ENCODE results near the gene TPI1. TPM values are rescaled to one million over a fixed set of nuclear protein-coding genes. Genes with fewer than 3 reads are reported as not detected.
"Not testable (repeated sequence)": the region's sequence is repeated elsewhere in the genome, so short reads cannot be mapped to it uniquely, and the experiment has no call there.

The TPI1 gene
- total and polyA plus RNA-seq, 5 experiments from 2014 or later = 159 to 497 (median 372) TPM

DNA sequence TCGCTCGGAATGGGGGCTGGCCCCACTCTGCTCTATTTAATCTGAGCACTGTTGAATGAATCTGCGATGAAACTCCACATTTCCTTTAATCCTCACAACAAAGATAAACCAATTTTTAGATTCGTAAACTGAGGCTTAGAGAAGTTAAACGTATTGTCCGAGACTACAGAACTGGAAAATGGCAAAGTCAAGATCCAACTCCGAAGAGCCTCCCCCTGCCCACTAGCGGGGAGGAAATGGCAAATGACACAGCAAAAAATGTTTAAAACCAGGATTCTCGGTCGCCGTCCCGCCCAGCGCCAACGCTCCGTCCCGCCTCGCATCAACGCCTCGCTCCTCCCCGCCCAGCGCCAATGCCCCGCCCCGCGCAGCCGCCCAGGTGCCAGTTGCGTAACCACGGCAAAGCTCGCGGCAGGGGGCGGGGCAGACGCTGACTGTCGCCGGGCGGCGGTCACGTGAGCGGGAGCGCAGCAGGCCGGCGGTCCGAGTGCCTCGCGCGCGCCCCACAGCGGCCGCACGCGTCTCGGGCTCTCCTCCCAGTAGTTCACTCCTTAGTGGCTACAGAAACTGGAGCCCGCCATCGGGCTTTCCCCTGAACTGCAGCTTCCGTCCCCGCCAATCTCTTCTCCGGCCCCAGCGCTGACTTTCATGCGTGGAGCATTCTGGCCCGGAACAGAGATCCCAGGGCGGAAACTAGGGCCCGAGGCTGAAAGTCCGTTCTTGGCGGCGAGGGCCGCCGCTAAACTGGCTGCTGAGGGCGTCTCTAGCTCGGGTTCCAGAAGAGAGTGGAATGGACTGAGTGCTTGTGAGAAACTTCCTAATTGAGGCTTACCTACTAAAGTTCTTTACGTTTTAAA lies 23.7 kb downstream of the TPI1 start:
- Mint-ChIP-seq H3K9me3 (no peaks in the 10 kb centered on the region), H3K4me1 (peaks cover 0 to 17% (median 15%) of the 10 kb centered on the region in 4 donors), H3K27ac (peak overlapping the region; percentile 88 to 96 (median 94)), H3K4me3 (peak overlapping the region; percentile 77 to 90 (median 84)), H3K27me3 (no peaks in the 10 kb centered on the region), H3K36me3 (no peaks in the 10 kb centered on the region)
- POLR2A ChIA-PET = interaction anchor here (0.5 to 2.8 kb wide), 24 partner anchors 11 to 740 kb away, joined by 3 to 88 read pairs (median 5); partner anchors contain the start of genes ATN1, C12orf57, C1RL and CDCA3
- DNase-seq = peak; percentile 92 to 100 (median 97)
- ATAC-seq = peak; percentile 94 to 95

DNA sequence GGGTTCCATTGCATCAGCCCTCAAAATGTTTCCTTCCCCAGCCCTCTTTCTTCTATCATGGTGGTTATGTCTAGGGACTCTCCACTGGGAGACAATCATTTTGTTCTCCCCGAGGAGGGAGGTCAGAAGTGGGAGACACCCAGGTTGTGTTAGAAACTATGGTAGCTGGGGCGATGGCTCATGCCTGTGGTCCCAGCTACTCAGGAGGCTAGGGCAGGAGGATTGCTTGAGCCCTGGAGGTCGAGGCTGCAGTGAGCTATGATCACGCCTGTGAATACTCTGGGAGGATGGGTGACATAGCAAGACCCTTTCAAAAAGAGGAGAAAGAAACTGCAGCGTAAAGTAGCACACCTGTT lies 24.3 kb downstream of the TPI1 start:
- H3K4me3 Mint-ChIP-seq = peak overlapping the region; percentile 77 to 90 (median 84)
- H3K4me1 Mint-ChIP-seq = peaks cover 0 to 17% (median 15%) of the 10 kb centered on the region in 4 donors
- POLR2A ChIA-PET = interaction anchor here (0.6 to 2.8 kb wide), 21 partner anchors 11 to 217 kb away, joined by 3 to 88 read pairs (median 5); partner anchors contain the start of genes ATN1, C12orf57, C1RL and CDCA3
- H3K27ac Mint-ChIP-seq = peak overlapping the region; percentile 88 to 96 (median 94)
- H3K9me3 Mint-ChIP-seq = no peaks in the 10 kb centered on the region
- no peaks in the 10 kb centered on the region for H3K27me3 Mint-ChIP-seq
- ATAC-seq = no peak
- DNase-seq = no peak
- H3K36me3 Mint-ChIP-seq = no peaks in the 10 kb centered on the region

DNA sequence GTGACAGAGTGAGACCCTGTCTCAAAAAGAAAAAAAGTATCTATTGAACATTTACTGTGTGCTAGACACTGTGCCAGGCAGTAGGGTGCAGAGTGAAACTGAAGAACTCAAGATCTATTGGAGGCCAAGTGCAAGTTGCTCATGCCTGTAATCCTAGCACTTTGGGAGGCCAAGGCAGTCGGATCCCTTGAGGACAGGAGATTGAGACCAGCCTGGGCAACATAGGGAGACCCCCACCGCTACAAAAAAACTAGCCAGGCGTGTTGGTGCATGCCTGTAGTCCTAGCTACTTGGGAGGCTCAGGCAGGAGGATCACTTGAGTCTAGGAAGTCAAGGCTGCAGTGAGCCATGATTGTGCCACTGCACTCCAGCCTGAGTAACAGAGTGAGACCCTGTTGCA lies 25.4 kb downstream of the TPI1 start:
- not testable (repeated sequence) for H3K27me3 Mint-ChIP-seq
- peaks cover 0 to 17% (median 15%) of the 10 kb centered on the region in 4 donors for H3K4me1 Mint-ChIP-seq
- H3K27ac Mint-ChIP-seq = peak overlapping the region in 2 of 10 donors; percentile 44 to 56

DNA sequence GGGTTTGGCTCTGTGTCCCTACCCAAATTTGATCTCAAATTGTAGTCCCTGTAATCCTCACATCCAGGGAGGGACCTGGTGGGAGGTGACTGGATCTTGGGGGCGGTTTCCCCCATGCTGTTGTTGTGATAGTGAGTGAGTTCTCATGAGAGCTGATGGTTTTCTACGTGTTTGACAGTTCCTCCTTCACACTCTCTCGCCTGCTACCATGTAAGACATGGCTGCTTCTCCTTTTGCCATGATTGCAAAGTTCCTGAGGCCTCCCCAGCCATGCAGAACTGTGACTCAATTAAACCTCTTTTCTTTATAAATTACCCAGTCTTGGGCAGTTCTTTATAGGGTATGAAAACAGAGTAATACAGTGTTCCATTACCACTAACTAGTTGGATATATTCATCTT lies 27.0 kb downstream of the TPI1 start:
- Mint-ChIP-seq H3K4me3 (no peak overlapping the region), H3K27me3 (no peaks in the 10 kb centered on the region), H3K36me3 (no peaks in the 10 kb centered on the region), H3K9me3 (no peaks in the 10 kb centered on the region), H3K4me1 (peaks cover 0 to 18% (median 15%) of the 10 kb centered on the region in 4 donors), H3K27ac (no peak overlapping the region)
- no peak for DNase-seq
- ATAC-seq = no peak
- POLR2A ChIA-PET = interaction anchor here (0.7 kb wide), 1 partner anchor 23 kb away, joined by 5 read pairs; no protein-coding TSS in a partner anchor

More for the DNA sequence above, 25.4 kb downstream of the TPI1 start:
- not testable (repeated sequence) for ATAC-seq, H3K9me3 Mint-ChIP-seq, H3K36me3 Mint-ChIP-seq, DNase-seq
- POLR2A ChIA-PET = interaction anchor here (0.7 to 2.8 kb wide), 8 partner anchors 10 to 235 kb away, joined by 3 to 88 read pairs (median 4); partner anchors contain the start of genes ENO2, SPSB2 and TPI1
- peak overlapping the region in 4 of 10 donors; percentile 22 to 84 (median 42) for H3K4me3 Mint-ChIP-seq

DNA sequence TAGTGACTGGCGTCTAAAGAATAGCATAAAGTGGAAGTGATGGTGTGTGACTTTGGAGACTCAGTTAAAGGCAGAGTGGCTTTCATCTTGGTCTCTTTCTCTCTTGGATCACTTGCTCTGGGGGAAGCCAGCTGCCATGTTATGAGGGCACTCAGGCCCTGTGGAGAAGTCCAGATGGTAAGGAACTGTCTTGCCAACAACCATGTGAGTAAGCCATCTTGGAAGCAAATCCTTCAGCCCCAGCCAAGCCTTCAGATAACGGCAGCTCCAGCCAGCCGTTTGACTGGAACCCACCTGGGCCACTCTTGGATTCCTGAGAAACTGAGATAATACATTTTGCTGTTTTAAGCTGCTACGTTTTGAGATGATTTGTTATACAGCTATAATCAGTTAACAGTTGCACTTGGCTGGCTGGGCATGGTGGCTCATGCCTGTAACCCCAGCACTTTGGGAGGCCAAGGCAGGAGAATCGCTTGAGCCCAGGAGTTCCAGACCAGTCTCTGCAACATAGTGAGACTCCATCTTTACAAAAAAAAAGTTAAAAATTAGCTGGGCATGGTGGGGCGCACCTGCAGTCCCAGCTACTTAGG lies 29.6 kb downstream of the TPI1 start:
- DNase-seq = no peak
- POLR2A ChIA-PET = interaction anchor here (1.8 kb wide), 1 partner anchor 11 kb away, joined by 5 read pairs; no protein-coding TSS in a partner anchor
- no peak for ATAC-seq

DNA sequence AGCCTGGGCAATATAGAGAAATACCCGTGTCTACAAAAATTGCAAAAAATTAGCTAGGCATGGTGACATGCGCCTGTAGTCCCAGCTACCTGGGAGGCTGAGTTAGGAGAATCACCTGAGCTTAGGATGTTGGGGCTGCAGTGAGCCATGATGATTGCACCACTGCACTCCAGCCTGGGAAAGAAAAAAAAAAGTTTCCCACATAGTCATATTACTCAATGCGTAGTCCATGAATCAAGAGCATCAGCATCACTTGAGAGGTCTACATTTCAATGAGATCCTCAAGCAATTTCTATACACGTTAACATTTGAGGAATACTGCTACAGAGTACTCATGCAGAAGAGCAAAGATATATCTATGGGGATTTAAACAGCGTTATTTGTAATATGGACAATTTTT lies 32.1 kb downstream of the TPI1 start:
- POLR2A ChIA-PET = no interaction called here
- no peaks in the 10 kb centered on the region for H3K9me3 Mint-ChIP-seq

More for the DNA sequence above, 29.6 kb downstream of the TPI1 start:
- Mint-ChIP-seq H3K27ac (peak overlapping the region in 1 of 10 donors; percentile 29), H3K9me3 (no peaks in the 10 kb centered on the region), H3K27me3 (no peaks in the 10 kb centered on the region), H3K4me1 (peaks cover 0 to 11% (median 4%) of the 10 kb centered on the region in 4 donors), H3K36me3 (no peaks in the 10 kb centered on the region), H3K4me3 (no peak overlapping the region)

DNA sequence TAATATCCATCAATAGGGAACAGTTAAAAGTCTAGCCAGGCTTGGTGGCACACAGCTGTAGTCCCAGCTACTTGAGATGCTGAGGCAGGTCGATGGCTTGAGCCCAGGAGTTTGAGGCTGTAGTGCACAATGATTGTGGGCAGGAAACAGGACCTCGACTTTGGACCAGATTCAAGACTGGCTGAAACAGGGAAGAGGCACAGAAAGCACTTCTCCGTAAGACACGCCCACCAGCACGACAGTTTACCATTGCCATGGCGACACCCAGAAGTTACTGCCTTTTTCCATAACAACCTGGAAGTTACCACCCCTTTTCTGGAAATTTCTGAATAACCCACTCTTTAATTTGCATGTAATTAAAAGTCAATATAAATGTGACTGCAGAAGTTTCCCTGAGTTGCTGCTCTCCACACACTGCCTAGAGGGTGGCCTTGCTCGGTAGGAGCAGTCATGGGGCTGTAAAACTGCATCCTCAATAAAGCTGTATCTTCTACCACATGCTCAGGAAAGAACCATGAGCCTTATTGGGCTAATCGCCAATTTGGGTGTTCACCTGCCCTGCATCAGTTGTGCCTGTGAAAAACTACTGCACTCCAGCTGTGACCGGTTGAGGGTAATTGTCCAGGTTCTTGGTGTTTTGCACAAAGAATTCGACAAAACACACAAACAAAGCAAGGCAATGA lies 32.6 kb downstream of the TPI1 start:
- no peak for ATAC-seq
- DNase-seq = no peak
- no peaks in the 10 kb centered on the region for H3K27me3 Mint-ChIP-seq
- peak overlapping the region in 1 of 10 donors; percentile 3 for H3K27ac Mint-ChIP-seq
- POLR2A ChIA-PET = no interaction called here
- no peak overlapping the region for H3K4me3 Mint-ChIP-seq
- H3K9me3 Mint-ChIP-seq = no peaks in the 10 kb centered on the region
- peaks cover 0 to 9% (median 5%) of the 10 kb centered on the region in 4 donors for H3K4me1 Mint-ChIP-seq
- no peaks in the 10 kb centered on the region for H3K36me3 Mint-ChIP-seq

More for the DNA sequence above, 32.1 kb downstream of the TPI1 start:
- ATAC-seq (no peak), DNase-seq (no peak)
- H3K27ac Mint-ChIP-seq = no peak overlapping the region
- H3K4me3 Mint-ChIP-seq = no peak overlapping the region
- no peaks in the 10 kb centered on the region for H3K27me3 Mint-ChIP-seq
- no peaks in the 10 kb centered on the region for H3K36me3 Mint-ChIP-seq
- peaks cover 0 to 9% (median 5%) of the 10 kb centered on the region in 4 donors for H3K4me1 Mint-ChIP-seq

DNA sequence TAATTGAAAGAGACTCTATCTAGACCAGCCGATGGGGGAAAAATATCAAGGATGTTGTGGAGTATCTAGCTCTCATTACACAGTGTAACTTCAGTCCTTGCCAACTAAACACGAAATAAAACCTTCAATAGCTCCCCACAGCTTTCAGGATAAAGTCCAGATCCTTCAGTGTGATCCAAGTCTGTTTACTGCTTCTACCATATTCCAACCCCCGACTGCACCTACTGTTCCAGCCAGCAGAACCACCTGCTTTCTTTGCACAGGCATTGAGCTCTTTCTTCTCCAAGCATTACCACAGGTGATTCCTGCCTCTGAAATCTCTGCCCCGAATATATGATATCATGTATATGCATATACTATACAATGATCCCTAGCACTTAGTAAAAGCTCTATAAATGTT lies 35.1 kb downstream of the TPI1 start:
- Mint-ChIP-seq H3K27ac (peak overlapping the region in 1 of 10 donors; percentile 5), H3K4me1 (peaks cover 0 to 9% (median 5%) of the 10 kb centered on the region in 4 donors), H3K9me3 (no peaks in the 10 kb centered on the region), H3K27me3 (no peaks in the 10 kb centered on the region), H3K36me3 (no peaks in the 10 kb centered on the region), H3K4me3 (no peak overlapping the region)
- no peak for DNase-seq
- POLR2A ChIA-PET = interaction anchor here (0.6 to 4.7 kb wide), 6 partner anchors 10 to 85 kb away, joined by 3 to 43 read pairs (median 4); partner anchors contain the start of genes ENO2 and SPSB2
- ATAC-seq = no peak

DNA sequence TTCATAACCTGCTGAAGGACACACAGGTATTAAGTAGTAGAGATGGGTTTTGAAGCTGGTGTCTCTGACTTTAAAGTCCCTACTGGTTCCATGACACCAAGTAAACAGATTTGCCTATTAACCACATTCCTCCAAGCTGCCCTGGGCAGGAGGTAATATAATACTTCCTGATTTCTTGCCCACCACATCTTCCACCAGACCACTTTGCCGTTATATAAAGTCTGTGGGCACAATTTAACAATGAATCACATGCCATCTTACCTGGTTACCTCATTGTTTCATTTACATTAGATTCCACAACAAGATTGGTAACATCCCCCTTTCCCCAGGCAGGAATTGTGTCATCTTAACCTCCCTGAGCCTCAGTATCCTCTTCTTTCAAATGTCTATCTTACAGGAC lies 36.4 kb downstream of the TPI1 start:
- ATAC-seq (no peak), DNase-seq (no peak)
- POLR2A ChIA-PET = interaction anchor here (0.9 to 4.7 kb wide), 5 partner anchors 11 to 39 kb away, joined by 5 to 43 read pairs (median 9); partner anchors contain the start of genes ENO2, RNU7-1 and SPSB2
- peaks cover 0 to 9% (median 5%) of the 10 kb centered on the region in 4 donors for H3K4me1 Mint-ChIP-seq
- no peak overlapping the region for H3K27ac Mint-ChIP-seq
- H3K4me3 Mint-ChIP-seq = peak overlapping the region in 2 of 10 donors; percentile 9 to 45
- H3K27me3 Mint-ChIP-seq = no peaks in the 10 kb centered on the region
- H3K9me3 Mint-ChIP-seq = no peaks in the 10 kb centered on the region
- H3K36me3 Mint-ChIP-seq = no peaks in the 10 kb centered on the region

DNA sequence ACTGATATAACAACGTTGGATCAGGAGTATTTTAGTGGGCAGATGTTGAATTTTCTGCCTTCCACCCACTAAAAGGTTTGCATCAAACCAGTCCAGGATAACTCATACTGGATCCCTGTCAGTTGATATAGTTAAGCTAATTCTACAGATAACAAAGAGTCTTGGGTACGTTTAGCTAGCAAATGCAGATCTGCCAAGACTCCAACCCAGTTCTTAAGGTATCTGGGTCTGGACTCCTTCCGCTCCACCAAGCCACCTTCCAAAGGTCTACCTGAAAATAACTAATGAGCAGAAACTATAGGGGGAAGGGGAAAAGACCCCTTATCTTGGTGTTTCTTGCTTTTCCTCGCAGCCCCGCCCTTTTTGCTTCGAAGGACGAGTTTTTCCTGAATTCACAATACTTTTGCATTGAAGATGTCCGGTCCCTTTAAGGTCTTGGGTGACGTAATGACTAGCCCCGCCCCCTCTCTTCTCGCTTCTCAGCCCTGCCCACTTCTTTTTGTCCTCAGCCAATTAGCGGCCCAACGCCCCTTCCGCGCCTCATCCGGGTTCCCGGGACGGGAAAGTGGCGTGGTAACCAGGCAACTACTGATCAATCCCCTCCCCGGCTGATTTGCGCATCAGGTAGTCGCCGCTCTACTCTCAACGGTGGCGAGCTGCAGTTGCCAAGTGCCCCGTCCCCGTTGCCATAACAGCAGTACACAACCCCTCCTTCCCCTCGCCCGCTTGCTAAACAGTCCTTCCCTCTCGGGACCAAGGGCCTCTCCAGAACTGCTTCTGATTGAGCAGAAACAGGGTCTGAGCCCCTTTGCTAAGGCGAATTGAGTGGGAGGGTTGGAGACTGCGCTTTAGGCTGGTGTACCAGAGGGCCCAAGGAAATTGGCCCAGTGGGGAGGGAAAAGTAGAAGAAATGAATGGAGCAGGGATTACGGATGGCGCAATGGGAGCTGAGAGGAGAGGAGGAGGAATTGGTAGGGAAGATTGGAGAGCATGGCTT lies 37.2 kb downstream of the TPI1 start, which contains the start of gene LRRC23:
Gene LRRC23, plus strand, starts transcription at position 543 of the 997 bp plus-strand sequence. CDS start 812 bp downstream, outside the sequence.
- Mint-ChIP-seq H3K27ac (no peak within 1 kb of the TSS), H3K27me3 (no peaks in the 10 kb centered on the region), H3K9me3 (no peaks in the 10 kb centered on the region), H3K4me1 (peaks cover under 1 to 5% (median 4%) of the 10 kb centered on the region in 4 donors), H3K36me3 (no peaks in the 10 kb centered on the region), H3K4me3 (peak within 1 kb of the TSS in 2 of 10 donors; percentile 9 to 45)
- ATAC-seq (peak; percentile 93 to 94), DNase-seq (peak; percentile 89 to 99 (median 97))
- POLR2A ChIA-PET = interaction anchor here (0.7 to 4.7 kb wide), 10 partner anchors 10 to 203 kb away, joined by 3 to 43 read pairs (median 5); partner anchors contain the start of genes ENO2, RNU7-1, SPSB2 and TPI1

Measured in naive thymus-derived CD8-positive, alpha-beta T cell (primary cell).